ENCODE measurements around the gene SNX20.

The SNX20 gene

DNA sequence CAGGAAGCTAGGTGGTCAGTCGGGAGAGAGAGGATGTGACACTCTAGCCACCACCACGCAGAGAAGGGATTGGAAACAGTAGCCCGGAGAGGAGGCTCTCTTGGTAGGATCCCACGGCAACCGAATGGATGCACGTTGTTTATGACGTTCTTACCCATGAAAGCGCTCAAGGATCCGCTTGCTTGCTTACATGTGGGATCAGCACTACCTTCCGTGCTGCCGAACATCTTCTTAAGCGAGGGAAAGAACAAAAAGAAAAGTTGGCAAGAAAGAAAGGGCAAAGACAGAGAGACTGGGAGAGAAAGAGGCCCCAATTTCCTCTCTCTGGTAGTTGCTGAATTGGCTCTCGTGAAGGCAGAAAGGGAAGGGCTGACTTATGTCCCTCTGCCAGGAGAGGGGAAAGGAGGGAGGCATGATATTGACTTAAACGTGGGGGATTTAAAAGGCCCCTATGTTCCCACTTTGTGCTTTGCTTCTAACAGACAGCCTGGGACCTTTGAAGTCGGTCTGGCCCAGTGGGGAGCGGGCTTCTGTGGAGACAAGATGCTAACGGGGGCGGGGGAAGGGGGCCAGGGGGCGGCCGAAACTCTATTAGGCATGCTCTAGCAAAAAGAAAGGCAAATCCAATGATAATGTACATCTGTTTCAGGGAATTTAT lies 35.4 kb downstream of the SNX20 start:
- Histone ChIP-seq H3K9ac (ENCODE audit: low read length) (no peak overlapping the region), H3K9me3 (ENCODE audit: low read length) (no peaks in the 10 kb centered on the region), H3K27me3 (ENCODE audit: control insufficient read depth in 1 of 2, insufficient read depth in 2 of 2, low read length in 2 of 2) (no peaks in the 10 kb centered on the region), H3K4me3 (ENCODE audit: low read depth in 1 of 2, low read length in 2 of 2) (no peak overlapping the region), H3K4me1 (ENCODE audit: insufficient read depth, low read length) (no peaks in the 10 kb centered on the region), H3K36me3 (ENCODE audit: insufficient read depth, low read length) (no peaks in the 10 kb centered on the region), H3K27ac (ENCODE audit: low read depth, low read length) (no peak overlapping the region)

GRCh38 chr16:50644729-50645128 lies 36.4 kb downstream of the SNX20 start:
- Histone ChIP-seq H3K9me3 (ENCODE audit: low read length) (no peaks in the 10 kb centered on the region), H3K27me3 (ENCODE audit: control insufficient read depth in 1 of 2, insufficient read depth in 2 of 2, low read length in 2 of 2) (no peaks in the 10 kb centered on the region), H3K36me3 (ENCODE audit: insufficient read depth, low read length) (no peaks in the 10 kb centered on the region), H3K4me1 (ENCODE audit: insufficient read depth, low read length) (no peaks in the 10 kb centered on the region), H3K4me3 (ENCODE audit: low read depth in 1 of 2, low read length in 2 of 2) (no peak overlapping the region), H3K9ac (ENCODE audit: low read length) (no peak overlapping the region), H3K27ac (ENCODE audit: low read depth, low read length) (no peak overlapping the region)

GRCh38 chr16:50644245-50644644 lies 36.9 kb downstream of the SNX20 start:
- Histone ChIP-seq H3K36me3 (ENCODE audit: insufficient read depth, low read length) (no peaks in the 10 kb centered on the region), H3K9me3 (ENCODE audit: low read length) (no peaks in the 10 kb centered on the region), H3K27me3 (ENCODE audit: control insufficient read depth in 1 of 2, insufficient read depth in 2 of 2, low read length in 2 of 2) (no peaks in the 10 kb centered on the region), H3K27ac (ENCODE audit: low read depth, low read length) (no peak overlapping the region), H3K4me3 (ENCODE audit: low read depth in 1 of 2, low read length in 2 of 2) (no peak overlapping the region), H3K9ac (ENCODE audit: low read length) (no peak overlapping the region), H3K4me1 (ENCODE audit: insufficient read depth, low read length) (no peaks in the 10 kb centered on the region)

- no peaks in the 10 kb centered on the region for H3K27me3 ChIP-seq (ENCODE audit: control insufficient read depth in 1 of 2, insufficient read depth in 2 of 2, low read length in 2 of 2)
- no peaks in the 10 kb centered on the region for H3K9me3 ChIP-seq (ENCODE audit: low read length)
- H3K4me3 ChIP-seq (ENCODE audit: low read depth in 1 of 2, low read length in 2 of 2), result no peak overlapping the region
- no peak overlapping the region for H3K27ac ChIP-seq (ENCODE audit: low read depth, low read length)
- H3K4me1 ChIP-seq (ENCODE audit: insufficient read depth, low read length), result no peaks in the 10 kb centered on the region
- no peak overlapping the region for H3K9ac ChIP-seq (ENCODE audit: low read length)
- no peaks in the 10 kb centered on the region for H3K36me3 ChIP-seq (ENCODE audit: insufficient read depth, low read length)
Measured at GRCh38 chr16:50643192-50643591, 37.9 kb downstream of the SNX20 start.

GRCh38 chr16:50642349-50642748 lies 38.8 kb downstream of the SNX20 start:
- Histone ChIP-seq H3K36me3 (ENCODE audit: insufficient read depth, low read length) (no peaks in the 10 kb centered on the region), H3K9me3 (ENCODE audit: low read length) (no peaks in the 10 kb centered on the region), H3K27ac (ENCODE audit: low read depth, low read length) (no peak overlapping the region), H3K4me1 (ENCODE audit: insufficient read depth, low read length) (no peaks in the 10 kb centered on the region), H3K27me3 (ENCODE audit: control insufficient read depth in 1 of 2, insufficient read depth in 2 of 2, low read length in 2 of 2) (no peaks in the 10 kb centered on the region), H3K9ac (ENCODE audit: low read length) (no peak overlapping the region), H3K4me3 (ENCODE audit: low read depth in 1 of 2, low read length in 2 of 2) (no peak overlapping the region)

- H3K27me3 ChIP-seq (ENCODE audit: control insufficient read depth in 1 of 2, insufficient read depth in 2 of 2, low read length in 2 of 2), result no peaks in the 10 kb centered on the region
- H3K9ac ChIP-seq (ENCODE audit: low read length), result no peak overlapping the region
- H3K4me1 ChIP-seq (ENCODE audit: insufficient read depth, low read length), result no peaks in the 10 kb centered on the region
- H3K36me3 ChIP-seq (ENCODE audit: insufficient read depth, low read length), result no peaks in the 10 kb centered on the region
- H3K27ac ChIP-seq (ENCODE audit: low read depth, low read length), result no peak overlapping the region
- no peaks in the 10 kb centered on the region for H3K9me3 ChIP-seq (ENCODE audit: low read length)
- no peak overlapping the region for H3K4me3 ChIP-seq (ENCODE audit: low read depth in 1 of 2, low read length in 2 of 2)
Measured at GRCh38 chr16:50641818-50642187, 39.3 kb downstream of the SNX20 start.

DNA sequence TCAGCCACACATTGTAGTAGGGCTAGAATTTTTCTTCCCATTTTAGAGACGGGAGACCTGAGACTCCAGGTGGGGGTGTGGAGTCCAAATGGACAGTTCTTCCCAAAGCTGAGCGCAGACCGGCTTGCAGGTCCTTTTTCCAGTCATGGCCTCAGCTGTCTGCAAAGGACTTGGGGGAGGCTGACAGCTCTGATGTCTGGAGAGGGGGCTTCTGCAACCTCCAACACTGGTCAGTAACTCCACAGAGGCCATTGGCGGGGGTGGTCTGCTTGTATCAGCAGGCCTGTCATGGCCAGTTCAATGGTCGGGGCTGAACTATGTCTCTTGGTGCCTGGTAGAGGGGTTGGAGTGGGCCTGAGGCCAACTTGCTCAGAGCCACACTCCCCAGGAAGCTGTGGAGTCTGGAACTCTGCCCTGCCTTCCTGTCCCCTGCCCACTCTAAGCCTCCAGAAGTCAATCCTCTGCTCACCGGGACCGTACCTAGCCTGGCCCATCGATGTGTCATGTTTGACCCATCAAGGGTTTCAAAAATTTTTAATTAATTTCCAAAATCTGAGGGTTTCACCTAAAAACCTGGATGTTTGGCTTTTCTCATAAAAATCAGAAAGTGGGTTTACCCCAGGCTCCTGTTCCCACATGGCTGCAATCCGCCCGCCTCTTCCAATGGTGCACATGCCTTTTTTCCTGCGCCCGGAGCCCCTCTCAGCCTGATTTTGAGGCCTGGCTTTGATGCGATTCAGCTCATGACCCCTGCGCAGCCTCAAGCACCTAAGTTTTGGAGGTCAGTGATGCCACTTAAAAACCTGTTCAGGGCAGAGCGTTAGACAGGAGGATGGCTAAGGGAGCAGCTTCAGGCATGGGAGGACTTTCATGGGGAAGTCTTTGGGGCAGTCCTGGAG lies 39.9 kb downstream of the SNX20 start:
- Histone ChIP-seq H3K36me3 (ENCODE audit: insufficient read depth, low read length) (no peaks in the 10 kb centered on the region), H3K9me3 (ENCODE audit: low read length) (no peaks in the 10 kb centered on the region), H3K9ac (ENCODE audit: low read length) (no peak overlapping the region), H3K27ac (ENCODE audit: low read depth, low read length) (no peak overlapping the region), H3K4me1 (ENCODE audit: insufficient read depth, low read length) (no peaks in the 10 kb centered on the region), H3K27me3 (ENCODE audit: control insufficient read depth in 1 of 2, insufficient read depth in 2 of 2, low read length in 2 of 2) (no peaks in the 10 kb centered on the region), H3K4me3 (ENCODE audit: low read depth in 1 of 2, low read length in 2 of 2) (no peak overlapping the region)

DNA sequence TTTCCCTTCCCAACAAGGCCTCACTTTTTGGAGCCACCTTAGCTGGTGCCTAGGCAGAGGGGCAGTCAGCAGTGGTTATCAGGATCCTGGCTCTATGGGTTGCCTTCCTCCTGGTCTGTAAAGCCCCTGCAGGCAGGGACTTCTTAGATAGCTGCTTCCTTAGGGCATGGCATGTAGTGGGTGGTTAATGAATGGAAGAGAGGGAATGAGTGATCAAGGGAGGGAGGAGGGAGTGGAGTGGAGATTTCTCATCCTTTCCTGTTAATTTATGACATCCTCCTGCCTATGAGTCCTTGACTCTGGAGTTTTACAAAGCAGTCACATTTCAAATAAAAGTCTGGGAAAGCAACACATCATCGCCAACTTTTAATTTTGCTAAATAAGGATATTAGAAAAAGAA lies 40.7 kb downstream of the SNX20 start:
- Histone ChIP-seq H3K27ac (ENCODE audit: low read depth, low read length) (no peak overlapping the region), H3K4me3 (ENCODE audit: low read depth in 1 of 2, low read length in 2 of 2) (no peak overlapping the region), H3K36me3 (ENCODE audit: insufficient read depth, low read length) (no peaks in the 10 kb centered on the region), H3K9me3 (ENCODE audit: low read length) (no peaks in the 10 kb centered on the region), H3K27me3 (ENCODE audit: control insufficient read depth in 1 of 2, insufficient read depth in 2 of 2, low read length in 2 of 2) (no peaks in the 10 kb centered on the region), H3K4me1 (ENCODE audit: insufficient read depth, low read length) (no peaks in the 10 kb centered on the region), H3K9ac (ENCODE audit: low read length) (no peak overlapping the region)

GRCh38 chr16:50638816-50639670 lies 42.1 kb downstream of the SNX20 start:
- H3K9me3 ChIP-seq (ENCODE audit: low read length), result no peaks in the 10 kb centered on the region
- H3K4me3 ChIP-seq (ENCODE audit: low read depth in 1 of 2, low read length in 2 of 2), result no peak overlapping the region
- H3K36me3 ChIP-seq (ENCODE audit: insufficient read depth, low read length), result peaks cover 6% of the 10 kb centered on the region
- H3K27ac ChIP-seq (ENCODE audit: low read depth, low read length), result no peak overlapping the region
- H3K4me1 ChIP-seq (ENCODE audit: insufficient read depth, low read length), result no peaks in the 10 kb centered on the region
- H3K9ac ChIP-seq (ENCODE audit: low read length), result no peak overlapping the region
- no peaks in the 10 kb centered on the region for H3K27me3 ChIP-seq (ENCODE audit: control insufficient read depth in 1 of 2, insufficient read depth in 2 of 2, low read length in 2 of 2)

- H3K4me1 ChIP-seq (ENCODE audit: insufficient read depth, low read length), result no peaks in the 10 kb centered on the region
- no peak overlapping the region for H3K9ac ChIP-seq (ENCODE audit: low read length)
- no peak overlapping the region for H3K4me3 ChIP-seq (ENCODE audit: low read depth in 1 of 2, low read length in 2 of 2)
- H3K36me3 ChIP-seq (ENCODE audit: insufficient read depth, low read length), result peaks cover 6% of the 10 kb centered on the region
- H3K27ac ChIP-seq (ENCODE audit: low read depth, low read length), result no peak overlapping the region
- H3K9me3 ChIP-seq (ENCODE audit: low read length), result no peaks in the 10 kb centered on the region
- H3K27me3 ChIP-seq (ENCODE audit: control insufficient read depth in 1 of 2, insufficient read depth in 2 of 2, low read length in 2 of 2), result no peaks in the 10 kb centered on the region
Measured at GRCh38 chr16:50637716-50638602, 43.2 kb downstream of the SNX20 start.
